Heart left ventricle (tissue), 13 donors: ENCODE data around the gene INSR.

Experiments used
- POLR2A ChIP-seq, 2 donors: fragments of 450-650 bp; IDR thresholded peaks; one replicate each; pipeline ENCODE4 v1.6.1; 2017; ENCODE audit warnings: antibody characterized with exemption in 2 of 2, mild to moderate bottlenecking in 2 of 2, moderate library complexity in 2 of 2
- TF ChIP-seq, protein P1 (sequence below), 12 donors: fragments of 200-600 bp; sonication (generic) in 4 of 12; IDR thresholded peaks; one replicate each; pipeline versions ENCODE4 v1.5.0 to v1.8.0; 2018 to 2022; ENCODE audit warnings: antibody characterized with exemption in 12 of 12, mild to moderate bottlenecking in 5 of 12
- donor health status: ischemic (EF 13 %, LVEDD 7.1; RV severe dilation, severe dysfunction).
- donor health status: DM: no; HTN: yes; CAD: no.
- donor health status: DM: no; HTN: no; CAD: no.
- donor health status: ischemic (EF 25% LVEDD 6.9; RV normal size, moderate dysfunction).
- donor health status: ischemic (EF 25% LVEDD 5.7; RV mildly dilated, moderate dysfunction).
- donor health status: ischemic (EF 35%, LVEDD 5.7; RV mildly dilated, moderate dysfunction).
- donor health status: nonischemic (EF 11% LVEDD 7.7; RV severe dilation, severe dysfunction).
- donor health status: DM: yes; HTN: yes; CAD: no.
- donor health status: PGD.
- donor health status: ischemic (EF 29% LVEDD 5.4; RV normal size, mild dysfunction).
- donor health status: nonischemic (EF 23%, LVEDD 6.1; RV moderate dilation, normal function).

DNA sequence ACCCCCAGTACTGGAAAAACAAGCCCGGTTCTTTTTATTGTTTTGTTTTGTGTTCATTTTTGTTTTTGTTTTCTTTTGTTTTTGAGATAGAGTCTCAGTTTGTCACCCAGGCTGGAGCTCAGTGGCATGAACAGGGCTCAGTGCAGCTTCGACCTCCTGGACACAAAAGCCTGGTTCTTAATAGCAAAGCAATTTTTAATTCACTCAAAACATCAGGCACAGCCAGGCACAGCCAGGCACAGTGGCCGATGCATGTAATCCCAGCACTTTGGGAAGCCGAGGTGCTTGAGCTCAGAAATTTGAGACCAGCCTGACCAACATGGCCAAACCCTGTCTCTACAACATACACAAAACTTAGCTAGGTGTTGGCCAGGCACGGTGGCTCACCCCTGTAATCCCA, 30.7 kb downstream of the INSR start:
- TF ChIP-seq, protein P1, sequence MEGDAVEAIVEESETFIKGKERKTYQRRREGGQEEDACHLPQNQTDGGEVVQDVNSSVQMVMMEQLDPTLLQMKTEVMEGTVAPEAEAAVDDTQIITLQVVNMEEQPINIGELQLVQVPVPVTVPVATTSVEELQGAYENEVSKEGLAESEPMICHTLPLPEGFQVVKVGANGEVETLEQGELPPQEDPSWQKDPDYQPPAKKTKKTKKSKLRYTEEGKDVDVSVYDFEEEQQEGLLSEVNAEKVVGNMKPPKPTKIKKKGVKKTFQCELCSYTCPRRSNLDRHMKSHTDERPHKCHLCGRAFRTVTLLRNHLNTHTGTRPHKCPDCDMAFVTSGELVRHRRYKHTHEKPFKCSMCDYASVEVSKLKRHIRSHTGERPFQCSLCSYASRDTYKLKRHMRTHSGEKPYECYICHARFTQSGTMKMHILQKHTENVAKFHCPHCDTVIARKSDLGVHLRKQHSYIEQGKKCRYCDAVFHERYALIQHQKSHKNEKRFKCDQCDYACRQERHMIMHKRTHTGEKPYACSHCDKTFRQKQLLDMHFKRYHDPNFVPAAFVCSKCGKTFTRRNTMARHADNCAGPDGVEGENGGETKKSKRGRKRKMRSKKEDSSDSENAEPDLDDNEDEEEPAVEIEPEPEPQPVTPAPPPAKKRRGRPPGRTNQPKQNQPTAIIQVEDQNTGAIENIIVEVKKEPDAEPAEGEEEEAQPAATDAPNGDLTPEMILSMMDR (IDR thresholded peaks at IDR 0.05): no peak
- TF ChIP-seq POLR2A (IDR thresholded peaks at IDR 0.05): no peak
